GM10266 (cell line): ENCODE data around the gene EVA1A.

Experiments
- DNase-seq: peaks from one replicate; pipeline ENCODE4 v3.0.0; 2012; ENCODE audit errors: extremely low spot score
- TF ChIP-seq, protein P1 (sequence below): IDR thresholded peaks from 2 replicates; pipeline ENCODE4 v1.5.1; 2012; ENCODE audit warnings: mild to moderate bottlenecking, low read depth; ENCODE audit not compliant: control insufficient read depth, insufficient read depth; ENCODE audit errors: missing control alignments

The EVA1A gene

DNA sequence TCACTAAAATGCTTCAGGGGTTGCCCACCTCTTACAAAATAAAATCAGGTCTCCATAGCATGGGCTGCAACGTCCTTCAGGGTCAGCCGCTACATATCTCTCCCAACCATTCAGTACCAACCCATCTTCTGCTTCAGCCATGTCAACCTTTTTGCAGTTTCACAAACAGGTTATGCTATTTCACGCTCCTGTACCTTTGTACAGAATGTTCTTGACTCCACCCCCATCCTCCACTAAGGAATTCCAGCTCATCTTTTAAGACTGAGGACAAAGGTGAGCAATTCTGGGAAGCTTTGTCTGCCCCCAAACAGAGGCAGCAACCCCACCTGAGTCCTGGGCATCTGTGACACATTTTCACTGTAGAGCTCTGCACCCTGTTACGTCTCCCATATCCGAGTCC is 8.8 kb upstream of the EVA1A start:
- no peak for DNase-seq

DNA sequence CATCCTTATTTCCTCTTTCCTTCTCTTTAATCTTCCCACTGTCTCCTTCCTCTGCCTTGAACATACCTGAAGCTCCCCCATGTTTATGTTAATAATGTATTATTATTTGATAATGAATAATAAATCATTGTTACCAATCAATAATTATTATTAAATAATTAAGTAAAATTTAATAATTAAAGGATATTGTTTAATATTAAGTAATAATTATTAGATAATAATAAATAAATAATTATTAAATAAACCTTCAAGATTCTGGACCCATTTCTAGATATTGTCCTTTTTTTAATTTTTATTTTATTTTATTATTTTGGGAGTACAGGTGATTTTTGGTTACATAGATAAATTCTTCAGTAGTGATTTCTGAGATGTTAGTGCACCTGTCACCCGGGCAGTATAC is 7.4 kb upstream of the EVA1A start:
- no peak for DNase-seq
- TF ChIP-seq, protein P1, sequence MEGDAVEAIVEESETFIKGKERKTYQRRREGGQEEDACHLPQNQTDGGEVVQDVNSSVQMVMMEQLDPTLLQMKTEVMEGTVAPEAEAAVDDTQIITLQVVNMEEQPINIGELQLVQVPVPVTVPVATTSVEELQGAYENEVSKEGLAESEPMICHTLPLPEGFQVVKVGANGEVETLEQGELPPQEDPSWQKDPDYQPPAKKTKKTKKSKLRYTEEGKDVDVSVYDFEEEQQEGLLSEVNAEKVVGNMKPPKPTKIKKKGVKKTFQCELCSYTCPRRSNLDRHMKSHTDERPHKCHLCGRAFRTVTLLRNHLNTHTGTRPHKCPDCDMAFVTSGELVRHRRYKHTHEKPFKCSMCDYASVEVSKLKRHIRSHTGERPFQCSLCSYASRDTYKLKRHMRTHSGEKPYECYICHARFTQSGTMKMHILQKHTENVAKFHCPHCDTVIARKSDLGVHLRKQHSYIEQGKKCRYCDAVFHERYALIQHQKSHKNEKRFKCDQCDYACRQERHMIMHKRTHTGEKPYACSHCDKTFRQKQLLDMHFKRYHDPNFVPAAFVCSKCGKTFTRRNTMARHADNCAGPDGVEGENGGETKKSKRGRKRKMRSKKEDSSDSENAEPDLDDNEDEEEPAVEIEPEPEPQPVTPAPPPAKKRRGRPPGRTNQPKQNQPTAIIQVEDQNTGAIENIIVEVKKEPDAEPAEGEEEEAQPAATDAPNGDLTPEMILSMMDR, result no peak

More for the DNA sequence above, 8.8 kb upstream of the EVA1A start:
- TF ChIP-seq, protein P1, result no peak

DNA sequence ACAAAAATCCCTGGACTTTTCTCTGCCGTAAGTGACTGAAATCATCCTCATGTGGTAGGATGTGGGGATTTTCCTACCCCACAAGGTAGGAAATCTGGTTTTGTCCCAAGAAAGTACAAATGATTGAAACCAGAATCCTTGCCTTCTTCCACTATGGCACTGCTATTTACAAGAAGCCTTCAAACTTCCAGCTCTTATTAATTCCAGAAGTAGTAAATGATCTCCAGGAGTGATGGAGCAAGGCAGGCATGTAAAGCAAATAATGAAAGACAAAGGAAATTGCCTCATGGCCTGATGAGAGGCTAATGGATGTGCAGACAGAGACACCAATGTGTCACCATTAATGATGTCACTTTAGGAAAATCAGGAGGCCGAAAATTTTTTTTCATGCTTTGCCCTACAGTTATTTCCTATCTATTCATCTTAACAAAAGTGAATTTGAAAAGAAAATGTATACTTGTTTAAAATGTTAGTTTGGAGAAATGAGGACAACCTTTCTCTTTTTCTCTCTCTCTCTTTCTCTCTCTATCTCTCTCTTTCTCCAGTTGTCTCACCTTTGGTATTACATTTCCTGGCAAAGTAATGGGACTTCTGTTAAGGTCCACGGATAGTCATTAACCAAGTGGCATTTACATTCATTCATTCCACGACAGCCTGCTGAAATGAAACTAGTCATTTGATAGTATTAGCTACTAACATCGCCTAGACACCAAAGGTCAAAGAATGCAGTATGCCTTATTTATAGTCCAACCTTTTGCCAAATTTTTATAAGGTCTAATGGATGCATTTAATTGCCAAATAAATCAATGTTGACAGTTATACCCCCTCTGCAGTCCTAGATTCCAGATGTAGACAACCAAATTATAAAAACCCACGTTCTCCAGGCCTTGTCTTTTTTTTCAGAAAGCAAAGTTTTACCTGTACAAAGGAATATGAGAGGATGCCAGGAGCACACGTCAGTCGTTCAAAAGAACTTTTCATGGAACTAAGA is 5.0 kb upstream of the EVA1A start:
- TF ChIP-seq, protein P1, result no peak
- DNase-seq, result no peak

DNA sequence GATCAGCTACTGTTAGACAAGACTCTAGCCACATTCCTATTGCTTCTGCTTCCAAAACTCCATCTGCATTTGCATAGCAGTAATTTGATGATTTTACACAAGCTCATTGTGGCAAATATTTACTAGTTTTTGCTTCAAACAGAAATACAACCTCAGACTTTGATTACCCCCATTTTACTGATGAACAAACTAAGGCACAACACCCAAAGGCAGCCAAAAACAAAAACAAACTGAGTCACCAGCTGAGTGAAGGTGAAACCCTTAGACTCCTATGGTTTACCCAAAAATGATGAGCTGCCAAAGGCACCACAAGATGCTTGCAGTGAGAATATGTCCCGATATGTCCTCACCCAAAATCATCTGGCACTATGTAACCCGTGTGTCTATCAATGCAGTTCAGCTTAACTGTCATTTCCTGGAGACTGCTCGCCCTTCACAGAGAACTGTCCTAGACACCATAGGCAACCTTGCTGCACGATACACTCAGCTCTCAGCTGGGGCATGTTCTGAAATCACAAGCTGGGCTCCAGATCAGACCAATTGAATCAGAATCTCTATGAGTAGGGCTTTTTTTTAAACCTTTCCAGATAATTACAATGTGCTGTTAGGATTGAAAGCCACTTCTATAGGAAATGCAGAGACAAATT is 4.1 kb upstream of the EVA1A start:
- no peak for DNase-seq
- TF ChIP-seq, protein P1, result no peak

DNA sequence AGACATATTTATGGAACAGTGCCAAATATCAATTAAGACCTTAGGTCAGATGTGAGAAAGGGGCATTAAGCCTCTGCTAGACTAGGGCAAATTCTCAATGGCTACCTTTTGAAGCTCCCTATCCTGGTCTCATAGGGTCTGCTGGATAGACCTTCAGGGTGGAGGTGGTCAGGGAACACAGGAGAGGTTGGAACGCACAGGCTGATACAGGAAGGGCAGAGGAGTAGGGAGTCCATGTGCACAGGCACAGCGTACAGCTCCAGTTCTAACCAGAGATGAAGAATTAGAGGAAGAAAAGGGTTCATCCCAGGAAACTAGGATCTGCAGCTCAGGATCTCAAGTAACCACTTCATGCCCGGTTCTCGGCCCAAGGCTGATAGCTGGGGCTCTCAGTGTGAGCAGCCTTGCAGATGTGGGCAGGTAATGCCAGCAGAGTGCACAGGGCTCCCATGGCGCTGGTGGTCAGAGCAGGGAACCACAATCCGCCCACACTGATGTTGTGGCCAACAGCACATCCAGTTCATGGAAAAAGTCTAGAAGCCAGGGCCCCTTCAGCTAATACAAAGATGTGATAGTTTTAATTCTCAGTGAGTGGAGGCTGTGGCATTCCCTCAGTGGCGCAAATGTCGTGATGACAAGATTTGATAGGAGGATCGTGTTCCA is 3.4 kb upstream of the EVA1A start:
- TF ChIP-seq, protein P1, result no peak
- DNase-seq, result no peak

DNA sequence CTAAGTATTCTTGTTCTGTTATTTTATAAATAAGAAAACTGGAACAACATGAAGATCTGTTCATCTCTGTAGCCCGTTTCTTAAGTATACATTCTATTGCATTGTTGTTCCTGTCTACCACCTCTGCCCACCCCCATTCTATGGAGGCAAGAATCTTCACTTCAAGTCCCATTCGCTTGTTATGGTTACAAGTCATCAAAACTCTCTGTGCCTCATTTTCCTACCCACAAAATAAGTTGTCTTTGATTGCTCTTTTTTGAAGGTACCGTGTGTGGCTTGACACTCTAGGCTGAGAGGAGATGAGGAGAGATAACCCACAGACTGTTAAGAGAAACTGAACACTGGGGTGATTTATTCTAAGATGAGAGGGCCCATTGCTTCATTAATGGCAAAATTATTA is 2.9 kb upstream of the EVA1A start:
- DNase-seq, result no peak
- TF ChIP-seq, protein P1, result no peak
